Measurements from ENCODE around the gene PKLR. TPM values are rescaled to one million over a fixed set of nuclear protein-coding genes. Genes with fewer than 3 reads are reported as not detected.
A peak's percentile ranks its signal among the peaks of the same experiment; 100 is the strongest.

The PKLR gene
- total RNA-seq, 4 donors from 2014 or later: not detected

- peak overlapping the region in 2 of 4 donors; percentile 86 for H3K27ac ChIP-seq
- WGBS, 2 donors (ENCODE audit: low coverage in 1 of 2): no CpG with 5 or more reads among the region's 5 CpGs
- no peak for ATAC-seq
- TF ChIP-seq POLR2AphosphoS5 (IDR thresholded peaks at IDR 0.05): no peak
- no peak for TF ChIP-seq CTCF (IDR thresholded peaks at IDR 0.05)
- TF ChIP-seq EP300 (IDR thresholded peaks at IDR 0.05): no peak
- TF ChIP-seq POLR2A (IDR thresholded peaks at IDR 0.05): no peak
- H3K36me3 ChIP-seq: peaks cover 3 to 66% of the 10 kb centered on the region in 2 donors
- H3K4me1 ChIP-seq: peaks cover 3 to 44% (median 14%) of the 10 kb centered on the region in 3 donors
- H3K27me3 ChIP-seq: no peaks in the 10 kb centered on the region
- no peaks in the 10 kb centered on the region for H3K9me3 ChIP-seq
- no peak overlapping the region for H3K4me3 ChIP-seq
Observed at GRCh38 chr1:155260276-155260675, 41.0 kb downstream of the PKLR start.

- no peak for ATAC-seq
- H3K4me1 ChIP-seq: peaks cover 2 to 61% (median 20%) of the 10 kb centered on the region in 3 donors
- 30 to 80% methylated on average over 2 of the region's 20 CpGs for WGBS, 2 donors (ENCODE audit: low coverage in 1 of 2)
- H3K27ac ChIP-seq: peak overlapping the region; percentile 88 to 96 (median 95)
- no peaks in the 10 kb centered on the region for H3K9me3 ChIP-seq
- TF ChIP-seq POLR2AphosphoS5 (IDR thresholded peaks at IDR 0.05) (no peak), CTCF (IDR thresholded peaks at IDR 0.05) (no peak), POLR2A (IDR thresholded peaks at IDR 0.05) (no peak)
- H3K36me3 ChIP-seq: peaks cover 0 to 41% of the 10 kb centered on the region in 2 donors
- H3K4me3 ChIP-seq: peak overlapping the region; percentile 80 to 89
- no peaks in the 10 kb centered on the region for H3K27me3 ChIP-seq
Observed at GRCh38 chr1:155256058-155256852, 45.0 kb downstream of the PKLR start.

GRCh38 chr1:155255243-155256007 lies 45.8 kb downstream of the PKLR start, which contains the start of gene ENTREP3:
TSS of gene ENTREP3 (minus strand) at chr1:155255483. CDS start at chr1:155254877, 606 bp downstream.
- WGBS, 2 donors (ENCODE audit: low coverage in 1 of 2): 0 to 1% methylated on average over 3 to 34 of the region's 54 CpGs
- ATAC-seq: peak; percentile 92
- peak within 1 kb of the TSS; percentile 80 to 89 for H3K4me3 ChIP-seq
- H3K36me3 ChIP-seq: peaks cover 0 to 39% of the 10 kb centered on the region in 2 donors
- peaks cover 0 to 61% (median 19%) of the 10 kb centered on the region in 3 donors for H3K4me1 ChIP-seq
- no peaks in the 10 kb centered on the region for H3K27me3 ChIP-seq
- no peaks in the 10 kb centered on the region for H3K9me3 ChIP-seq
- TF ChIP-seq EP300 (IDR thresholded peaks at IDR 0.05) (no peak), POLR2AphosphoS5 (IDR thresholded peaks at IDR 0.05) (peak; percentile 76), CTCF (IDR thresholded peaks at IDR 0.05) (no peak), POLR2A (IDR thresholded peaks at IDR 0.05) (peak; percentile 41 to 70)
- peak within 1 kb of the TSS; percentile 88 to 96 (median 95) for H3K27ac ChIP-seq

- Histone ChIP-seq H3K4me3 (peak overlapping the region; percentile 80 to 89), H3K4me1 (peaks cover 0 to 59% (median 24%) of the 10 kb centered on the region in 3 donors), H3K27ac (peak overlapping the region; percentile 88 to 96 (median 95)), H3K27me3 (no peaks in the 10 kb centered on the region), H3K9me3 (no peaks in the 10 kb centered on the region), H3K36me3 (peaks cover 0 to 32% of the 10 kb centered on the region in 2 donors)
- no peak for TF ChIP-seq CTCF (IDR thresholded peaks at IDR 0.05)
- no peak for TF ChIP-seq POLR2AphosphoS5 (IDR thresholded peaks at IDR 0.05)
- TF ChIP-seq POLR2A (IDR thresholded peaks at IDR 0.05): no peak
- TF ChIP-seq EP300 (IDR thresholded peaks at IDR 0.05): no peak
- peak; percentile 6 for ATAC-seq
- no CpG with 5 or more reads among the region's 35 CpGs for WGBS, 2 donors (ENCODE audit: low coverage in 1 of 2)
Observed at GRCh38 chr1:155254714-155255242, 46.5 kb downstream of the PKLR start.
